Panc1 (cell line): ENCODE data around the gene KRT13.

Source experiments
- SIN3A ChIP-seq: IDR thresholded peaks from 2 replicates; pipeline ENCODE4 v1.6.1; 2012; ENCODE audit warnings: low read depth, mild to moderate bottlenecking, low read length, moderate library complexity, borderline replicate concordance; ENCODE audit not compliant: insufficient read depth
- TF ChIP-seq, protein P1 (sequence below): fragments of 450-650 bp; IDR thresholded peaks from 2 replicates; pipeline ENCODE4 v1.5.1; 2017; ENCODE audit warnings: mild to moderate bottlenecking

DNA sequence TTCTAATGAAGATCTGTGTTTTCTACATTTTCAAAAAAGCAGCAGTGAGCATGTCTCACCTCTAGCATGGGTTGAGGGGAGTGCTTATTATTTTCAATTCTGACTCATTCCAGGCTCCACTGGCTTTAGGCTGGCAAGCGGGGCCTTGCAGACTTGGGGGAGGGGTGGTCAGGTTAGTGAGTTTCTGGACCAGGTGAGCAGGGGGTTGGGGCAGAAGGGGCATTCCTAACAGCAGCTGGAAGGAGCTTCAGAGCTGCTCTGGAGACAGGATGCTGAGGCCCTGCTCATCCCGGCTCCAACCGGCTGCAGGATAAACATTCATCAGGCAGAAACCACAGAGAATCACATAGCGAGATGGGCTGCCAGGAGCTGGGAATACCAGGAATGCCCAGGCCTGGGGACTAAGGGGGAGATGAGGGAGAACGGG, 33.2 kb upstream of the KRT13 start:
- TF ChIP-seq, protein P1, sequence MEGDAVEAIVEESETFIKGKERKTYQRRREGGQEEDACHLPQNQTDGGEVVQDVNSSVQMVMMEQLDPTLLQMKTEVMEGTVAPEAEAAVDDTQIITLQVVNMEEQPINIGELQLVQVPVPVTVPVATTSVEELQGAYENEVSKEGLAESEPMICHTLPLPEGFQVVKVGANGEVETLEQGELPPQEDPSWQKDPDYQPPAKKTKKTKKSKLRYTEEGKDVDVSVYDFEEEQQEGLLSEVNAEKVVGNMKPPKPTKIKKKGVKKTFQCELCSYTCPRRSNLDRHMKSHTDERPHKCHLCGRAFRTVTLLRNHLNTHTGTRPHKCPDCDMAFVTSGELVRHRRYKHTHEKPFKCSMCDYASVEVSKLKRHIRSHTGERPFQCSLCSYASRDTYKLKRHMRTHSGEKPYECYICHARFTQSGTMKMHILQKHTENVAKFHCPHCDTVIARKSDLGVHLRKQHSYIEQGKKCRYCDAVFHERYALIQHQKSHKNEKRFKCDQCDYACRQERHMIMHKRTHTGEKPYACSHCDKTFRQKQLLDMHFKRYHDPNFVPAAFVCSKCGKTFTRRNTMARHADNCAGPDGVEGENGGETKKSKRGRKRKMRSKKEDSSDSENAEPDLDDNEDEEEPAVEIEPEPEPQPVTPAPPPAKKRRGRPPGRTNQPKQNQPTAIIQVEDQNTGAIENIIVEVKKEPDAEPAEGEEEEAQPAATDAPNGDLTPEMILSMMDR: no peak
- no peak for TF ChIP-seq SIN3A
